GM21528 (cell line): ENCODE results near the gene STAB1.

ENCODE experiments used
- ATAC-seq: cut with Tn5 transposase; IDR thresholded peaks from one replicate; pipeline ENCODE4 v1.9.1; 2021; ENCODE audit warnings: mild to moderate bottlenecking, moderate library complexity; ENCODE audit not compliant: unreplicated experiment, low FRiP score

STAB1 gene

GRCh38 chr3:52557011-52557960, 62.1 kb downstream of the STAB1 start:
- no peak for ATAC-seq

GRCh38 chr3:52558436-52558835, 63.3 kb downstream of the STAB1 start:
- ATAC-seq, result no peak

- no peak for ATAC-seq
Observed at GRCh38 chr3:52561028-52561747, 66.0 kb downstream of the STAB1 start.

- no peak for ATAC-seq
Observed at GRCh38 chr3:52563984-52564383, 68.8 kb downstream of the STAB1 start.

GRCh38 chr3:52568069-52568468, 72.9 kb downstream of the STAB1 start:
- ATAC-seq, result no peak

GRCh38 chr3:52570076-52570475, 74.9 kb downstream of the STAB1 start:
- ATAC-seq, result no peak

- no peak for ATAC-seq
Observed at GRCh38 chr3:52572221-52572620, 77.1 kb downstream of the STAB1 start.
